Stimulated activated naive CD8-positive, alpha-beta T cell treated with anti-CD3 and anti-CD28 coated beads, Interleukin-15, Interleukin-2, amounts not matched to agents 100 U/mL and 50 U/mL, for 24 hours (primary cell): Measurements from ENCODE around the gene HDAC6.

Experiments
- ATAC-seq: fragments of 150-1000 bp; cut with Tn5 transposase; one replicate; pipeline ENCODE4 v1.10.0; 2021
- DNase-seq: peaks from one replicate; pipeline ENCODE4 v3.0.0; 2021

The HDAC6 gene

DNA sequence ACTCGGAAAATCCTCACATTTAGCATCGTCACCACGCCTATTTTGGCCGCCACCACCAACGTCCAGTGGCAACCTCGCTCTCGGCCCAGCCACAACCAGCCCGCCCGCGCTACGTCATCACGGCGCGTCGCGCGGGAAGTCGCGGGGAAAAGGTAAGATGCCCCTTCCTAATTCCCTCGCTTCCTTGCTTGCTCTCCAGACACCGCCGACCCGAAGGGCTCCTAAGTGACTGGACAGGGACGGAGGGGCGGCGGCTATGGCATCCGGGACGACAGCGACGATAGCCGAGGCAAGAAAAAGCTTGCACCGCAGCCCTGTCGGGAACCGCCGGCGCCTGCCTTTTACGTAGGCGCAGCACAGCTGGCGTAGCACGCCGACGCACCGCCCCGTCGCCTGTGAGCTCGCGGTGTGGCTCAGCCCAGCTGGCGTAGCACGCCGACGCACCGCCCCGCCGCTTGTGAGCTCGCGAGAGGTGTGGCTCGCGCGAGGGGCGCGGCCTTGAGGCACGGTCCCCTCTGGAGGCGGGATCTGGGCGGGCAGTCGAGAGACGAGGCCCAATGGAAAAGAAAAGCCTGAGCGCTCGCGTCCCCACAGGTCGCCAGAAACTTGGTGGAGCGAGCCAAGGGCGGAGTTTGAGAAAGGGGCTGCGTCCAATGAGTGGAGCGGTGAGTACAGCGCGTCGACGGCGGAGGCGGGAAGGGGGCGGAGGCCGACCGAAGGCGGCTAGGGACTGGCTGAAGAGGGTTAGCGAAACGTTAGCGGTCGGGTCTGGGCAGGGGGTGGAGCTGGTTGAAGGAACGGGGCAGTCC is at the start of gene HDAC6:
Gene HDAC6 (plus strand): TSS at position 788 of the 809 bp plus-strand sequence. CDS start 626 bp downstream, outside the sequence.
- peak; percentile 91 for DNase-seq
- ATAC-seq, result peak; percentile 89

- ATAC-seq (no peak), DNase-seq (no peak)
Measured at GRCh38 chrX:48752498-48752897, 49.4 kb upstream of the HDAC6 start.

DNA sequence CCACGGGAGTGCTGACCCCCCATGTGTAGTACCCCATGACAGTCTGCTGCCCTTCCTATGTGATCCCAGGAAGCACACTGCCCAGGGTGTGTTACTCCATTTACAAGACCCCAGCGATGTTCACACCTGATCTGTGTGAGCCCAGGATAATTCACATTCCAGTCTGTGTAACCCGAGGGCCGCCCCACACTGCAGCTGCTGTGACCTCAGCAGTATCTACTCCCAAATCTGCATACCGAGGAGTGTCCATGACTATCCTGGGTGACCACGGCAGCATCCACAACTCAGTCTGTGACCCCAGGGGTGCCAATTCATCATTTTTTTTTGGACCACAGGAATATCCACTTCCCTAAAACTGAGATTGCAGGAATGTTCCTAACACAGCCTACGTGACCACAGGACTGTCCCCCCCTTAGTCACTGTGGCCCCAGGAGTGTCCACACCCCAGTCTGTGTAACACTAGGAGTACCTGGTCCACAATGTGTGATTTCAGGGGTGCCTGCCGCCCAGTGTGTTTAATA is 48.1 kb upstream of the HDAC6 start:
- DNase-seq (no peak), ATAC-seq (no peak)

- ATAC-seq (no peak), DNase-seq (no peak)
Measured at GRCh38 chrX:48754238-48754637, 47.6 kb upstream of the HDAC6 start.

- ATAC-seq, result no peak
- DNase-seq, result no peak
Measured at GRCh38 chrX:48761674-48762471, 40.0 kb upstream of the HDAC6 start, which contains the start of gene GLOD5. Gene GLOD5, plus strand, starts transcription at chrX:48761747. Its CDS starts 44 bp downstream, at chrX:48761791.

- ATAC-seq, result no peak
- no peak for DNase-seq
Measured at GRCh38 chrX:48769230-48769629, 32.6 kb upstream of the HDAC6 start.

DNA sequence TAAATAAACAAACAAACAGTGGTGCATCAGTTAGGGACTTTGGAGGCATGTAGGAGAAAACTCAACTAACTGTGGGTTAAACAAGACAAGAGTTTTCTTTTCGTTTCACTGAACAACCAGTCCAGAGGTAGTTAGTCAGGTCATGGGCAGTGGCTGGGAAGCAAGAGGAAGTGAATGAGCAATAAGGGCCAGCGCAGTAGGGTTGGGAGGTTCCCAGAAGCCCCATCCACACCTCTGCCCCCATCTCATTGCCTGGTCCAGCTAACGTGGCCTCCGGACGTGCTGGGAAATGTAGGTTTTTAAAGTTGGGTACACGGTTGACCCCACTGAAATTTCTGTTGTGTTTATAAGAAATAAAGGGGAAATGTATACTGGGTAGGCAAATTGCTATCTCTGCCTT is 31.6 kb upstream of the HDAC6 start:
- ATAC-seq, result no peak

DNA sequence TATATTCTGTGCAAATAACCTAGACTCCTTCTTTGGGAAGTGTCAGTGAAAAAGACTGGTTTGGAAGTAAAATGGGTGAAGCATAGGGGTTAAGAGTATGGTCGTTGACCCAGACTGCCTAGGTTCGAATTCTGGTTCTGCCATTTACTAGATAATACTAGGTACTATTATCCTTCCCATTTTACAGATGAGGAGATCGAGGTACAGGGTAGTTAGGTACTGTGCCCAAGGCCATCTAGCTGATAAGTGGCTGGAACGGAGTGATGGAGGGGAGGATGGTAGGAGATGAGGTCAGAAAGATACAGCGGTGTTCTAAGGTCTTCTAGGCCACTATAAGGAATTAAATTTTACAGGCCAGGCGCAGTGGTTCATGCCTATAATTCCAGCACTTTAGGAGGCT is 29.3 kb upstream of the HDAC6 start:
- ATAC-seq (no peak), DNase-seq (no peak)

More for the DNA sequence above, 31.6 kb upstream of the HDAC6 start:
- no peak for DNase-seq

GRCh38 chrX:48776818-48777439 is 24.9 kb upstream of the HDAC6 start:
- no peak for DNase-seq
- ATAC-seq, result no peak

- ATAC-seq, result no peak
- no peak for DNase-seq
Measured at GRCh38 chrX:48779399-48779798, 22.5 kb upstream of the HDAC6 start.

DNA sequence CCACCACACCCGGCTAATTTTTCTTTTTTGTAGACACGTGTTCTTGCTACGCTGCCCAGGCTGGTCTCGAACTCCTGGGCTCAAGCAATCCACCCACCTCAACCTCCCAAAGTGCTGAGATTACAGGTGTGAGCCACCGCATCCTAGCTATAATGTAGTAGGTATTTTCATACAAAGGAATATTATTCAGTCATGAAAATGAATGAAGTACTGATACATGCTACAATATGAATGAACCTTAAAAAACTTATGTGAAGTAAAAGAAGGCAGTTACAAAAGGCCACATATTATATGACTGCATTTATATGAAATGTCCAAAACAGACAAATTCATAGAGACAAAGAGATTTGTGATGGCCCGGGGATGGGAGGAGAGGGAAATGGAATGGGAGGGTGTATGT is 20.2 kb upstream of the HDAC6 start:
- DNase-seq, result no peak
- ATAC-seq, result no peak

DNA sequence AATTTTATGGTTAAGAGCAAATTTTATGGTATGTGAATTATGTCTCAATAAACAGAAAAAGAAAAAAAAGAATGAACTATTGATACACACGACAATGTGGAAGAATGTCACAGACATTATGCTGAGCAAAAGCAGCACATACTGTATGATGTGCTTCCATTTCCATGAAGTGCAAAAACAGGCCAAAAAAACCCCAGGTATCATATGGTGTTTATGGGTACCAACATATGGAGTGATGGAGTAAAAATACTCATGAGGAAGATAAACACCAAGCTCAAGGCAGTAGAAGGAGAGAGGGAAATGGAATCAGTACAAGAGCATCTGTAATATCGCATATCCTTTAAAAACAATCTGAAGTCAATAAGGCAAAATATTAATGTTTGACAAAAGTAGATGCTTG is 19.7 kb upstream of the HDAC6 start:
- no peak for DNase-seq
- no peak for ATAC-seq

DNA sequence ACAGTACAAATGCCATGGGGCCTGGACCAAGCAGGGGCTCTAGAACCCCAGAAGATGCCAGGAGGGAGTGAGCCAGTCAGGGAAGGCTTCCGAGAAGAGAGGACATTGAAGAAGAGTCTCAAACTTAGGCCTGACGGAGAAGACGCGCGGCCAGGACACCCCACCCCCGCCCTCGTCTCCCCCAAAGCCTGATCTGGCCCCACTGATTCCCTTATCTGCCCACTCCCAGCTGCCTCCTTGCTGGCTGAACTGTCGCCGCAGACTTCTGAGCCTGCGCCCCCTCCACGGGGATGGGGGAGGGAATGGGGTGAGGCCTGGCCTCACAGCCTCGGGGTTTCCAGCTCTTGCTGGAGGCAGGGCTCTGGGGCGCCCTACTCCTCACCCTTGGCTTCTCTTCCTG is 19.1 kb upstream of the HDAC6 start:
- DNase-seq (no peak), ATAC-seq (no peak)

- no peak for DNase-seq
- no peak for ATAC-seq
Measured at GRCh38 chrX:48784726-48785125, 17.1 kb upstream of the HDAC6 start.

GRCh38 chrX:48785186-48785539 is 16.7 kb upstream of the HDAC6 start:
- DNase-seq (no peak), ATAC-seq (no peak)

GRCh38 chrX:48785540-48786214 is 16.2 kb upstream of the HDAC6 start:
- no peak for ATAC-seq

GRCh38 chrX:48786341-48786800 is 15.5 kb upstream of the HDAC6 start, which contains the start of gene GATA1:
Gene GATA1, plus strand, starts transcription at chrX:48786590. Its CDS starts 4,520 bp downstream, at chrX:48791110.
- ATAC-seq, result no peak
- DNase-seq, result no peak

More at GRCh38 chrX:48785540-48786214, 16.2 kb upstream of the HDAC6 start:
- DNase-seq, result no peak

- DNase-seq, result no peak
- no peak for ATAC-seq
Measured at GRCh38 chrX:48786825-48787504, 14.9 kb upstream of the HDAC6 start.

DNA sequence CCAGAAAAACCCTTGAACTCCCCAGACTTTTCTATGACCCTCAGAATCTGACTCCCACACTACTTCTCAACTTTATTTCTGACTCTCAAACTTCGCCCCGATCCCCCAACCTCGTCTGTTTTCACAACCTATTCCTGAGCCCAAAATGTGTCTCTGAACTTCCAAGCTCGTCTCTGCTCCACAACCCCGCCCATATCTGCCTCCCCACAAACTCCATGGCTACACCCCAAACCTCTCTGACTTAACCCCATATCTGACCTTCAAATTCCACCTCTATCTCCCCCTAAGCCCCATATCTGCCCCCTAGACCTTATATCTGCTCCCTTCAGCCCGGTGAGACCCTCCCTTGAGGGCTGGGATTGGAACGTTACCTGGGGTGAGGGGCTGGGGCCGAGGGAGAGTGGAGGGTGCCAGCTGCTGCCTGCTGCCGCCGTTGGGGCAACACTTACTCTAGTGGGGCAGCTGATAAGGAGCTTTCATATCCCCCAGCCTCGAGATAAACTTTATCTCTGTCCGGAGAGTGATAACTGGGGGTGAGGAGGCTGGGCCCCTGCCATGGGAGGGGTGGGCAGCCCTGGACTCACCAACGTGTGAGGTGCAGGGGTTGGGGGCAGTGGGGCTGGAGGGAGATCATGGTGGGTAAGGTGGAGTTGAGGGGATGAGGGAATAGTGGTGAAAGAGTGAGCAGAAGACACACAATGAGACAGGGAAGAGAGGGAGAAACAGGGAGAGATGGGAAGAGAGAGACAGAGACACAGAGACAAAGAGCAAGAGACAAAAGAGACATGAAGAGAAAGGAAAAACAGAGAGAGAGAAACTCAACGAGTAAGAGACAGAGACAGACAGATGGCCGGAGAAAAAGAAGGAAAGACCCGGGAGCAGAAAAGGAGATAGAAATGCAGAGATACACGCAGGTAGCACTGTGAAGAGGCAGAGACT is 14.1 kb upstream of the HDAC6 start:
- DNase-seq (no peak), ATAC-seq (no peak)
